OCI-LY7 (cell line): Measurements from ENCODE around the gene NTM.

Experiments used
- CTCF ChIP-seq: fragments of 200-600 bp; sonication (generic); conservative IDR thresholded peaks from 2 replicates; pipeline ENCODE4 v1.5.1; 2014; ENCODE audit warnings: mild to moderate bottlenecking, antibody characterized with exemption, low read length, moderate library complexity, mixed read lengths
- EZH2phosphoT487 ChIP-seq: fragments of 200-600 bp; sonication (generic); IDR thresholded peaks from 2 replicates; pipeline ENCODE4 v1.6.1; 2018; ENCODE audit warnings: low read depth, borderline replicate concordance, mild to moderate bottlenecking, mixed run types, antibody characterized with exemption, low read length, moderate library complexity, mixed read lengths

GRCh38 chr11:132119573-132119972 lies 749.2 kb downstream of the NTM start:
- TF ChIP-seq CTCF = no peak
- TF ChIP-seq EZH2phosphoT487 = no peak
